Osteoblast (primary cell): ENCODE results near the gene MOGAT3. TPM values are rescaled to one million over a fixed set of nuclear protein-coding genes. Genes with fewer than 3 reads are reported as not detected.

Source experiments
- DNase-seq: peaks from one replicate; pipeline ENCODE4 v3.0.0; 2011; ENCODE audit warnings: low spot score, mixed read lengths; ENCODE audit not compliant: insufficient read length; ENCODE audit errors: missing footprints
- H2AFZ ChIP-seq: 2 replicates; pipeline ENCODE4 v1.6.0; 2011; ENCODE audit warnings: mild to moderate bottlenecking, low read length
- H3K27ac ChIP-seq: 2 replicates; pipeline ENCODE4 v1.5.1; 2011; ENCODE audit warnings: mild to moderate bottlenecking, low read depth, low read length, moderate library complexity
- H3K27me3 ChIP-seq: 2 replicates; pipeline ENCODE4 v1.6.0; 2012; ENCODE audit warnings: mild to moderate bottlenecking, control low read depth, inconsistent platforms, low read length, moderate library complexity; ENCODE audit not compliant: insufficient read depth
- H3K36me3 ChIP-seq: 2 replicates; pipeline ENCODE4 v1.5.1; 2011; ENCODE audit warnings: mild to moderate bottlenecking, low read length, control low read depth, moderate library complexity; ENCODE audit not compliant: insufficient read depth
- H3K4me1 ChIP-seq: 2 replicates; pipeline ENCODE4 v1.5.1; 2011; ENCODE audit warnings: mild to moderate bottlenecking, low read length, control low read depth, moderate library complexity; ENCODE audit not compliant: insufficient read depth
- H3K4me2 ChIP-seq: 2 replicates; pipeline ENCODE4 v1.6.0; 2011; ENCODE audit warnings: mild to moderate bottlenecking, low read length; ENCODE audit not compliant: insufficient read depth
- H3K4me3 ChIP-seq: fragments of 200-600 bp; sonication (generic); 3 replicates; pipeline ENCODE4 v1.5.1; 2012; ENCODE audit warnings: mild to moderate bottlenecking, low read length, inconsistent platforms; ENCODE audit not compliant: insufficient read depth
- H3K79me2 ChIP-seq: 2 replicates; pipeline ENCODE4 v1.6.0; 2012; ENCODE audit warnings: mild to moderate bottlenecking, low read length, control low read depth, inconsistent platforms; ENCODE audit not compliant: insufficient read depth
- H3K9me3 ChIP-seq: 2 replicates; pipeline ENCODE4 v1.5.1; 2011; ENCODE audit warnings: low read depth, low read length, control low read depth
- H4K20me1 ChIP-seq: 2 replicates; pipeline ENCODE4 v1.6.0; 2012; ENCODE audit warnings: mild to moderate bottlenecking, low read length, control low read depth; ENCODE audit not compliant: insufficient read depth
- CTCF ChIP-seq: IDR thresholded peaks from 2 replicates; pipeline ENCODE4 v1.5.1; 2011; ENCODE audit warnings: mild to moderate bottlenecking, low read depth, low read length, moderate library complexity; ENCODE audit errors: extremely low read depth
- total RNA-seq: library from RNA; depleted of rRNA; stranded (reverse); fragments of >200 nt; gene quantifications from 2 replicates; pipeline ENCODE4 v1.2.3, GENCODE V29; 2012

The MOGAT3 gene
- total RNA-seq, 1 donor, result not detected

GRCh38 chr7:101217388-101218235 is 16.8 kb upstream of the MOGAT3 start, which contains the start of the genes PLOD3 and ZNHIT1:
PLOD3 (minus strand) TSS chr7:101217581; CDS start chr7:101217274, 307 bp downstream.
ZNHIT1 (plus strand) TSS chr7:101218165; CDS start chr7:101218196, 31 bp downstream.
- peak within 1 kb of the TSS; percentile 84 for H2AFZ ChIP-seq

GRCh38 chr7:101216860-101217387 is 16.1 kb upstream of the MOGAT3 start:
- Histone ChIP-seq H3K79me2 (peaks cover 61% of the 10 kb centered on the region), H2AFZ (peak overlapping the region; percentile 79), H3K9me3 (no peaks in the 10 kb centered on the region), H3K4me1 (peaks cover 16% of the 10 kb centered on the region), H4K20me1 (peaks cover 3% of the 10 kb centered on the region), H3K4me2 (peak overlapping the region; percentile 91), H3K27me3 (no peaks in the 10 kb centered on the region), H3K27ac (peak overlapping the region; percentile 58), H3K4me3 (peak overlapping the region; percentile 89), H3K36me3 (peaks cover 13% of the 10 kb centered on the region)
- no peak for DNase-seq
- TF ChIP-seq CTCF, result no peak

More at GRCh38 chr7:101217388-101218235, 16.8 kb upstream of the MOGAT3 start, which contains the start of the genes PLOD3 and ZNHIT1:
- Histone ChIP-seq H3K4me2 (peak within 1 kb of the TSS; percentile 91), H3K4me1 (peaks cover 16% of the 10 kb centered on the region), H3K36me3 (peaks cover 11% of the 10 kb centered on the region), H3K9me3 (no peaks in the 10 kb centered on the region), H3K79me2 (peaks cover 68% of the 10 kb centered on the region), H4K20me1 (peaks cover 4% of the 10 kb centered on the region), H3K27me3 (no peaks in the 10 kb centered on the region), H3K27ac (peak within 1 kb of the TSS; percentile 75), H3K4me3 (peak within 1 kb of the TSS; percentile 89)
- DNase-seq, result peak; percentile 99
- TF ChIP-seq CTCF, result no peak

GRCh38 chr7:101216001-101216859 is 15.4 kb upstream of the MOGAT3 start:
- H3K79me2 ChIP-seq, result peaks cover 54% of the 10 kb centered on the region
- no peak for TF ChIP-seq CTCF
- peak overlapping the region; percentile 79 for H2AFZ ChIP-seq
- peak; percentile 95 for DNase-seq
- no peaks in the 10 kb centered on the region for H3K27me3 ChIP-seq
- H3K27ac ChIP-seq, result peak overlapping the region; percentile 58
- H3K36me3 ChIP-seq, result peaks cover 20% of the 10 kb centered on the region
- peak overlapping the region; percentile 91 for H3K4me2 ChIP-seq
- H3K9me3 ChIP-seq, result no peaks in the 10 kb centered on the region
- peak overlapping the region; percentile 89 for H3K4me3 ChIP-seq
- H4K20me1 ChIP-seq, result peaks cover 3% of the 10 kb centered on the region
- peaks cover 16% of the 10 kb centered on the region for H3K4me1 ChIP-seq
